Cerebellar nuclear complex (tissue), 1 donor: Measurements from ENCODE around the gene DBP.
"Not testable (repeated sequence)": the region's sequence is repeated elsewhere in the genome, so short reads cannot be mapped to it uniquely, and the experiment has no call there.

Experiments
- DNase-seq, 2 experiments: peaks; one replicate each; lab custom pipeline; 2025; lab: John Stamatoyannopoulos, UW

Gene DBP, protein sequence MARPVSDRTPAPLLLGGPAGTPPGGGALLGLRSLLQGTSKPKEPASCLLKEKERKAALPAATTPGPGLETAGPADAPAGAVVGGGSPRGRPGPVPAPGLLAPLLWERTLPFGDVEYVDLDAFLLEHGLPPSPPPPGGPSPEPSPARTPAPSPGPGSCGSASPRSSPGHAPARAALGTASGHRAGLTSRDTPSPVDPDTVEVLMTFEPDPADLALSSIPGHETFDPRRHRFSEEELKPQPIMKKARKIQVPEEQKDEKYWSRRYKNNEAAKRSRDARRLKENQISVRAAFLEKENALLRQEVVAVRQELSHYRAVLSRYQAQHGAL

DNA sequence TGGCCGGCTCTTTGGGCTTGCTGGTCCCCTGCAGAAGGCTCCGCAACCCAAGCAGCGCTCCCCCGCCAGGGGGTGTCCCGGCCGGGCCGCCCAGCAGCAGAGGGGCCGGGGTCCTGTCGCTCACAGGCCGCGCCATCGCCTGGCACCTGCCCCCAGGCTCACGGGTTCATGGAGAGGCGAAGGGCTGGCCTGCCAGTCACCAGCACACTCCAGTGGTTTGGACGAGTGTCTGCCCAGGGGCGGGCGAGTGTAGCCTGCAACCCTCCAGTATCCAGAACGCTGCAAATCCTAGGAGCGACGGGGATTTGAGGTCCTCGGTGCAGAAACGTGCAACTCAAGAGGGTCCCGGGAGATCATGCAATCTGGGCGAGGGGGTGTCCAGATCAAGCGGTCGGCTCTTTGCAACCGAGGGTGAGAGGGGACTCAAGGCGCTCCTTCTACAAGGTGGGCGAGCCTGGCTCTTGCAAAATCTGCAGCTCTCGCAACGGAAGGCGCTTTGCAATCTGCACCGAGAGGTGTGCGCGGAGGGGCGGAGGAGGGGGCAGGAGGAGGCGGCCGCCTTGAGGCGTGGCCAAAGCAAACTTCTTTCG, at the start of gene DBP:
Gene DBP, minus strand, starts transcription at position 521 of the 590 bp plus-strand sequence. Its CDS starts 385 bp downstream, at position 136.
- DNase-seq, result no peak

DNA sequence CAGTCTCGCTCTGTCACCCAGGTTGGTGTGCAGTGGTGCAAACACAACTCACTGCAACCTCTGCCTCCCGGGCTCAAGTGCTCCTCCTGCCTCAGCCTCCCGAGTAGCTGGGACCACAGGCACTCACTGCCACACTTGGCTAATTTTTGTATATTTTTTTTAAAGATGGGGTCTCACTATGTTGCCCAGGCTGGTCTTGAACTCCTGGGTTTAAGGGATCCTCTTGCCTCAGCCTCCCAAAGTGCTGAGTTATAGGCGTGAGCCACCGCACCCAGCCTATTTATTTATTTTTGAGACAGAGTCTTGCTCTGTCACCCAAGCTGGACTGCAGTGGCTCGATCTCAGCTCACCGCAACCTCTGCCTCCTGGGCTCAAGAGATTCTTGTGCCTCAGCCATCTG, 49.5 kb upstream of the DBP start:
- DNase-seq, result not testable (repeated sequence)

DNA sequence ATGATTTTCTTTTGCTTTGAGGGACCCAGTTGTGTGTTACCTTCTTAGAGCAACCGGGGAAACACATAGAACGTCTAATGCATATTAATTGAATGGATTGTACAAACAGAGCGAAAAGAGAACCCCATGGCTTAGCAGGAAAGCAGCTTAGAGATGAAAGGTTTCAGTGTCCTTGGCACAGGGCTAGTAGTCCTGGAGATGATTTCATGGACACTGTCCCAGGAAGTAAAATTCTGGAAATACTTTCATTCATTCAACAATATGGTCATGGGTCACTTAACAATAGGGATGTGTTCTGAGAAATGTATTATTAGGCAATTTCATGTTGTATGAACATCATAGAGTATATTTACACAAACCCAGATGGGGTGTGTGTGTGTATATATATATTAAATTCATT, 48.9 kb upstream of the DBP start:
- DNase-seq, result no peak

DNA sequence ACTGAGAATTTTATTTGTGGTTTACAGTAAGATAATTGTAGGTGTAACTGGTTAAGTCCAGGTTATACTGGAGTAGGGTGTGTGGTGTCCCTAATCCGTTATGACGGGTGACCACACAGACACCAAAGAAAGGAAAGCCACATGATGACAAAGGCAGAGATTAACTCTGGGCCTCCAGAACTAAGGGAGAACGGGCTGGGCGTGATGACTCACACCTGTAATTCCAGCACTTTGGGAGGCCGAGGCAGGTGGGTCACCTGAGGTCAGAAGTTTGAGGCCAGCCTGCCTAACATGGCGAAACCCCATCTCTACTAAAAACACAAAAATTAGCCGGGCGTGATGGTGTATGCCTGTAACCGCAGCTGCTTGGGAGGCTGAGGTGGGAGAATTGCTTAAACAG, 48.4 kb upstream of the DBP start:
- no peak for DNase-seq

DNA sequence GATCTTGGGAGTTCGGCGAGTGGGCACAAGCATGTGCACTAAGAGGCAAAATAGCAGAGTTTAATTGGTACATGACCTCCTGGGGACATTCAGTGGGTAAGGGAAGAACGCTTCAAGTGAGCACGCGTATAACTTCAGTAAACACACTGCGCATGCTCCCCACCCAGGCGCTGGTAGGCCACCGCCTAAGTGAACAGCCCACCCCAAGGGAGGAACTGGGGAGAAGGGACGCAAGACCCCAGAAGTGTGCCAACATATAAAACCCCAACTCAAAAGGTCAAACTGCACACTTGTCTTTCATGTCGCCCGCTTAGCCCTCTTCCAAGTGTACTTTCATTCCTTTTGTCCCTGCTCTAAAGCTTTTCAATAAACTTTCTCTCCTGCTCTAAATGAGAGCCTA, 46.2 kb upstream of the DBP start:
- no peak for DNase-seq

DNA sequence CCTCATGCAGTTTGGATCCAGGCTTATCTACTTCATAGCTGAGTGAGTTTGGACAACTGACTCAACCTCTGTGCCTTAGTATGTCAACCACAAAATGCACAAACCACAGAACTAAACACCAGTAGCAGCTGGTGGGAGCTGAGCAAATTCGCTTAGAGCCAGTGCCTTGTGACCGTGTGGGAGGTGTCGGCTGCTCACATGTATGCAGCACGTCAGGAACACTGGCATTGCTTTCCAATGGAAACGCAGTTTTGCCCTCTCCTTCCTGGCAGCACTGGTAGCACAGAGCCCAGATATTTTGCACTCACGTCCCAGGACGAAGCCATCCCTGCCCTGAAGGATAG, 43.9 kb upstream of the DBP start:
- no peak for DNase-seq

DNA sequence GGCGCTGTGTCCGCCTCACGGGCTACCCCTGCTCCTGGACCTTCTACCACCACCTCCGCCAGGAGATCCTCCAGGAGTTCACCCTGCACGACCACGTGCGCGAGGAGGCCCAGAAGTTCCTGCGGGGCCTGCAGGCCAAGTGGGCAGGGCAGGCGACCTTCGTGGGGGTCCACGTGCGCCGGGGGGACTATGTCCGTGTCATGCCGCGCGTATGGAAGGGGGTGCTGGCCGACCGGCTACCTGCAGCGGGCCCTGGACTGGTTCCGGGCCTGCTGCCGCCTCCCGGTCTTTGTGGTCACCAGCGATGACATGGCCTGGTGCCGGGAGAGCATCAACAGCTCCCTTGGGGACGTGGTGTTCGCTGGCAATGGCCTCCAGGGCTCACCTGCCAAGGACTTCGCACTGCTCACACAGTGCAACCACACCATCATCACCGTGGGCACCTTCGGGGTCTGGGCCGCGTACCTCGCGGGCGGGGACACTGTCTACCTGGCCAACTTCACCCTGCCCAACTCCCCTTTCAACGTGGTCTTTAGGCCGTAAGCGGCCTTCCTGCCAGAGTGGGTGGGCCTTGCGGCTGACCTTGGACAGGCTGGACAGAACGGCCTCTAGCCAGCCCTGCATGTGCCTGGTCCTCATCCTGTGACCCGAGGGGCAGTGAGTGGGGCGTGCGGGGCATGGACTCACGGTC, 43.4 kb upstream of the DBP start:
- DNase-seq, result no peak

DNA sequence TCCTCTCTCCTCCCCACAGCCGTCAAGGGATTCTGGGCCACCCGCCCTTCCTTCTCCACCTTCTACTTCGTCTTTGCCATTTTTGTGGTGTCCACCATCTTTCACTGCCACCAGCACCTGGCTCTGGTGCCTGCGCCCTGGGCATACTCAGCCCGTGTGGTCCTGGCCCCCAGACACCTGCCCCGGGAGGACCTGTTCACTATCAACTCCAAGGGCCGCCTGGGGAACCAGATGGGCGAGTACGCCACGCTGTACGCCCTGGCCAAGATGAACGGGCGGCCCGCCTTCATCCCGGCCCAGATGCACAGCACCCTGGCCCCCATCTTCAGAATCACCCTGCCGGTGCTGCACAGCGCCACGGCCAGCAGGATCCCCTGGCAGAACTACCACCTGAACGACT, 42.8 kb upstream of the DBP start:
- not testable (repeated sequence) for DNase-seq

DNA sequence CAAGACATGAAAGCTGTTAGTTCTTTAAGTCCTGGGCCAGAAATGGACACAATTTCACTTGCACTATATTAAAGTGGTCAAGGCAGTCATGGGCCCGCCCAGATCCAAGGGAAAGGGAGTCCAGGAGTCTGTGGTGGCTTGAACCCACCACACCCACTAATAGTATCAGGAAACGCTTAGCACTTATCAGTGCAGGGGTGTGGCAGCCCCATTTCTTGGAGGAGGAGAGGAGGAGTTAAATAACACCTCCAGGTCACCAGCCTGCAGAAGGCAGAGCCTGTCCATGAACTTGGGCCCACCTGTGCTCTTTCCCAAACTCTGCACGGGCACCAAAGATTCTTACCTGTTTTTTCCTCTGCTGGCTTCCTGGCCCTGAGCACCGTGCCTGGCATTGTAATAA, 41.0 kb upstream of the DBP start:
- no peak for DNase-seq

DNA sequence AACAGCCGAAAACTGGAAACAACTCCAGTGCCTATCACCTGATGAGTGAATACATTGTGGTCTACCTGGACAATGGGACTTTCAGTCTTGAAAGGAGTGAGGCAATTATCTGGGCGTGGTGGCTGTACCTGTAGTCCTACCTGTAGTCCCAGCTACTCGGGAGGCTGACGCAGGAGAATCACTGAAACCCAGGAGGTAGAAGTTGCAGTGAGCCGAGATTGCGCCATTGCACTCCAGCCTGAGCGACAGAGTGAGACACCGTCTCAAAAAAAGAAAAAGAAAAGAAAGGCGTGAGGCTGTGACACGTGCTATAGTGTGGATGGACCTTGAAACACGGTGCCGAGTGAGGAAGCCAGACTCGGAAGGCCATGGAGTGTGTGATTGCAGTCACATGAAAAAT, 39.7 kb upstream of the DBP start:
- no peak for DNase-seq

DNA sequence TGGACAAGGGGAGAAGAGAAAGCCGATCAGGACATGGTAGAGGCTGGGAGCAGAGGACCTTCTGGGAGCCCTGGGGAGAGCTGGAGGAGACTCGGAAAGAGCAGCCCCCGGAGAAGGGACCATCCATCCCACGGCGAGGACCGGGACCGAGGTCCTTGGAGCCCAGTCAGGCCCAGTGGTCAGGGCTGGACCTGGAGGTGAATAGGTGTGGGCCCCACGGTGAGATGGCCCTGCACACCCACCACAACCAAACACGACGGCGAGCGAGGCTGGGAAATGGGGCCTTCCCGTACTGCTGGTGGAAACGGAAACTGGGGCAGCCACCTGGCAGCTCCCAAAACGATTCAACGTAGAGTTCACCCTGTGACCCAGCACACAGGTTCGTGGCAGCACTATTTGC, 39.3 kb upstream of the DBP start:
- no peak for DNase-seq

DNA sequence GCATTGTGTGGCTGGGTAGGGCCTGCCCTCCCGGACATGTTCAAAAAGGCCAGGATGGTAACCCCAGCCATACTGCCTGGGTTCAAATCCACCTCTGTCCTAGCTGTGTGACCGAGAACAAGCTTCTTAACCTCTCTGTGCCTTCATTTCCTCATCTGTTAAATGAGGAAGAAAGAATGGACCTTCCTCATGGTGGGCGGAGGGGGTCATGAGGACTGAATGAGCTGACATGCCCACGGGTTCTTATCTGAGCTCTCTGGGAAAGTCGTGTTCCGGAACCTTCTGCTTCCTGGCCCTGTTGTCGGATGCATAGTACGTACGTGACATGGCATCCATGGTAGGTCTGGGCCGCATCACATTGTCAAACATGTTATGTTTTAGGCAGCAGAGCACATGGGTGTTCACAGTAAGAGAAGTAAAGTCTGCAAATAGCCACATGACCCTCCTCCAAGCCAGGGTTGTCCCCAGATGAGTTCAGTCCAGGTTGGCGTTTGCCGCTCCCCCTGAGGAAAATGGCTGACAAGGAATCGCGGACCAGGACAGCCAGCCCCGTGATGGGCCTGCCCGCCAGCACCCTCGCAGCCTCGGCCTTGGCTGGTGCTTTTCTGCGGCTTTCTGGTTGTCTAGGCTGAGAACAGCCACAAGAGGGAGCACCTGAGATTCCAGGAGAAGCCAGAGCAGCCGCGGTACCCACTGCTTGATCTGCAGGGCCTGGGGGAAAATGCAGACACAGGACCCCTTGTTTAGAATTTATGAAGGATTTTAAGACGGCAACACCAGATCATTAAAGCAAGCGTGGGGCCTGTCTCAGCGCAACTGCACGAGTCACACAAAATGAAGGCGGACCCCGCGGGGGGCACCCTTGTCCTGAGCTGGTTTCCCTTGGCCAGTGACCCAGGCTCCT, 38.0 kb upstream of the DBP start:
- peak; percentile 54 to 88 for DNase-seq

DNA sequence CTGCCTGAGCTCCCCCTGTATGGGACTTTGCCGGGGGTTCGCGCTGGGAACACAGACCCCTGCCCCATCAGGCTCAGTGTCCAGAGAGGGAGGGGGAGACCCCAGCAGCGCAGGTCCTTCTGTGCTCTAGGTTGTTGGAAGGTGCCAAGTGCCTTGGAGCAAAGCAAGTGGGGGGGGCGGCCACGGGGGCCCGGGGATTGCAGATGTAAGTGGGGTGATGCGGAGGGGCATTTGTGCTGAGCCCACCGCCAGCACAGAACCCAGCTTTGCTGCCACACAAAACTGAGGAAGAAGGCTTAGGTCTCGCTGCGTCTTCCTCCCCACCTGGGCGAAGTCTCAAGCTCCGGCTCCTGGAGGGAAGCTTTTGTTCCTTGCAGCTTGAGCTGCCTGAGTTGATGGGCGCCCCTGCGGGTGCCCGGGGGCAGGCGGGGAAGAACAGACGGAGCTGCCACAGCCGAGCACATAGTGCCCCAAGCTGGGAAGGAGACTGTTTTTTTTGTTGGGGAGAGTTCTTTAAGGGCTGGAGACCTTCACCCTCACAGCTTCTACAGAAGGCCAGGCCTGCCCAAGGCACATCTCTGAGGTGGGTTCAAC, 37.1 kb upstream of the DBP start:
- no peak for DNase-seq

DNA sequence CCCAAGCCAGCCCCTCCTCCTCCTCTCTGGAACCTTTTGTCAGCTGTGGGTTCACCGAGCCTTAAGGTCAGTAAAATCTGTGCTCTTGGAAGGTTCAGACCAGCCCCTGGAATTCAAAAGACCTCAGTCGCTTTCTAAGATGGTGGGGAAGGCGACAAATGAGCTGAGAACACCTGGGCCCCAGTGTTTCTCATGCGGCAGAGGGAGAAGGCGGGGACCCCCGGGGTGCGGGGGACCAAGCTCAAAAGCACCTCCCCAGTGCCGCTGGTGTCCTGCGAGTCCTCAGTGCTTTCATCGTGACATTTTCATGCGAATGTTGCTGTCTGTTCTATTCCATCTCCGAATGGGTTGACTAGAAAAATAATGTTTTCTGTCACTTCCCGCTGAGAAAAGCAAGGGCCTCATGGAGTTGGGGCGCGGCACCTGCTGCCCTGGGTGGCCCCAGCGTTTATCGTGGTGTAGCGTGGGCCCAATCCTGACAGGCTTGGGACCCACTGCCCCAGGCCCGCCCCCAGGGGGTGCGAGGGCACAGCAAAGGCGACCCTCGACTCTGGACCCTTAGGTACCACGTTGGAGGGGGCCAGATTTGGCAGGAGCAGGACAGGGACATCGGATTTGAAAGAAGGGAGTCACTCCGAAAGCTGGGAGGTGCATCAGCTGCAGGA, 36.4 kb upstream of the DBP start:
- no peak for DNase-seq

DNA sequence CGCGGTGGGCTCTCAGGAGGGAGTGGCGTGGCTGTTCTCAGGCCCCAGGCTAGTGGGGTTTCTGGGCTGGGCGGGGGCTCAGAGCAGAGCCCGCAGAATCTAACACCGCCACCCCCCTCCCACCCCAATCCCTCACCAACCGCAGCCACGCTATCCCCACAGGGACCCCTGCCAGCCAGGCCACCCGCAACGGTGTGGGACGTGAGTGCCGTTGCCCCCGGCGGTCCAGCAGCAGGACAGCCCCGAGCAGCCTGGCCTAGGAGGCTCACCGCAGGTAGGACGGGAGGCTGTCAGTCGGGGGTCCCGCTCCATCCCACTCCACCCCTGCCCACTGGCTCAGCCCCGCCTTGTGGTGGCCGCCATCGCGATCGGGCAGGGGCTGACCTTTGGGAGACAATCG, 35.8 kb upstream of the DBP start, which contains the start of gene NTN5:
Gene NTN5, minus strand, starts transcription at position 24 of the 400 bp plus-strand sequence. CDS start 2,031 bp downstream, outside the sequence.
- DNase-seq, result no peak

DNA sequence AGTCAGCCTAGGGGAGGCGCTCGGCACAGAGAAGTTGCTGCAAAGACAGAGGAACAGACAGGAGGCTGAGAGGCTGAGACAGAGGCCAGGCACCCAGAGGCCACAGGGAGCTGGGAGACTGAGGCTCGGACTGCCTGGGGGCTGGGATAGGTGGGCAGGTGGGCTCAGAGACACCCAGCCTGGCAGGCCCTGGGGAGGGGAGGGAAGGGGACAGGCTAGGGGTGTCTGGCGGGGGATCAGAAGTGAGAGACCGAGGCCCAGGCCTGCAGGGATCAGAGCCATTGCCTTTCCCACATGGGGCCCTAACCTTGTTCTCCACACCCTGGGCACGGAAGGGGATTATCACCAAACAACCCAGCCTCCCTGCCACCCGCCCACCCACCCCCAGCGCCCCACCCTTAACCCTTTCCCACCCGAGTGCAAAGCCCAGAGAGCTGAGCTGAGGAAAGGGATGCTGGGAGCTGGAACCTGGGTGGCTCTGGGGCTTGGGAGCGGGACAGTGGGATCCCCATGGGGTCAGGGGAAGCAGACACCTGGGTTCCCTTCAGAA, 34.3 kb upstream of the DBP start:
- DNase-seq, result no peak

DNA sequence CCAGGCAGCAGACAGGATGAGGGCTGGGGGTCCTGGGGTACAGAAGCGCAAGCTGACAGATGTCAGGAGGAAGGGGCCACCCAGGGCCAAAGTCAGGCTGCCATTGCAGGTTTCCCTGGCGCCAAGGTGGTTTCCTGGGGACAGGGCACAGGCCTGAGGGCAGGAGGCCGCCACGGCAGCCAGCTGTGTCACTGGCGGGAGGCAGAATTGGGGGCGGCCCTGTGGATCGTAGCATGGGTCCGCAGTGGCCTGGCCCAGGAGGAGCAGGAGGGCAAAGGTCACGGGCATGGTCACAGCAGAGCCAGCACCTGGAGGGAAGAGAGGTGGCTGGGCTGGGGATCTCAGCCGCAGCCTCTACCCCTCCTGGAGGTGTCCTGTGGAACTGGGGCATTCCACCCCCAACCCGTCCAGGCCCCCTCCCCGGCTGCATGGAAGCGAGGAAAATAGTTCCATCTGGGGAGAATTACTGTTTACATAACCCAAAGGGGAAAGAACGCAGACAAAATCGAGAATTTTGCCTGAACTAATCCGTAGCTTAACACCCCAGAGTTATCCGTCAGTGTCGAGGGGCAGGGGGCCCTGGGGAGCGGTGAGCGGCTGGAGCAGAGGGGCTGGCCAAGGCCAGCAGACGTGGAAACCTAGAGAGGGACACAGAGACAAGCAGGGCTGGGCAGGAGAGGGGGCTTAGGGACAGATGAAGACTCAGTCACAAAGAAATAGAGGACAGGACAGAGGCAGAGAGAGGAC, 33.7 kb upstream of the DBP start:
- DNase-seq, result no peak

DNA sequence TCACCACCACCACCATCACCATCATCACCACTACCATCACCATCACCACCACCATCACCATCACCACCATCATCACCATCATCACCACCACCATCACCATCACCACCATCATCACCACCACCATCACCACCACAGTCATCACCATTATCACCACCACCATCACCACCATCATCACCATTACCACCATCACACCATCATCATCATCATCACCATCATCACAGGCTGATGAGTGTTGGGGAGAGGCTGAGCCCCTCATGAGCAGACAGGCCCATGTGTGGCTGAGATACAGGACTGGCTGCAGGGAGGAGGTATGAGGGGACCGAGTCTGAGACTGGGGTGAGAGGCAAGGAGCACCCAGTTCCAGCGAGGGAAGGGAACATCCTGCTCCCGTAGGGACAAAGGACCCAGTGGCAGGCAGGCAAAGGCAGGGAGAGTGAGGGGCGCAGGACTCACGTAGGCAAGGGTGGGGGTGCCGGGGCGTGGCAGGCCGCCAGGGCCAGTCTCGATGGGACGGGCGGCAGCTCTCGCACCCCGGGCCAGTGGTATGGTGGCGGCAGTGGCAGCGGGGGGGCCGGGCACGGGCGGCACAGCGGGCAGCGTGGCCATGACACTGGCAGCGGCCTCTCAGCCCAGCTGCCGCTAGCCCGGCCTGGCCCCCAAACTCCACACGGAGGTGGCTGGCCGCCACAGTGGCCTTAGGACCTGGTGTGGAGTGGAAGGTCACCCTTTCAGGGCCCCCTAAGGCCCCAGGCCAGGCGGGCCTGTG, 32.9 kb upstream of the DBP start:
- no peak for DNase-seq

DNA sequence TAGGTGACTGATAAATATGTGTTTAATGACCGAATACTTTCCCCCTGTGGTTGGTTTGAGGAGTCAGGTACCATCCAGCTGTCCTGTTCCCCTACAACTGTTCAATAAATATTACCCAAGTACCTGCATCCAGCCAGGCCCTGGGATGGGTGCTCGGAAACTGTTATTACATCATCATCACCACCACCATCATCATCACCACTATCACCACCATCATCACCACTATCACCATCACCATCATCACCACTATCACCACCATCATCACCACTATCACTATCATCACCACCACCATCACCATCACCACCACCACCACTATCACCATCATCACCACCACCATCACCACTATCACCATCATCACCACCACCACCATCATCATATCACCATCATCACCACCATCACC, 31.6 kb upstream of the DBP start:
- DNase-seq, result no peak
